ENCODE data around the gene LRP2. TPM values are rescaled to one million over a fixed set of nuclear protein-coding genes. Genes with fewer than 3 reads are reported as not detected.

Gene LRP2
- total and polyA plus RNA-seq, 4 donors = 0.19 to 5.7 (median 0.40) TPM

- no peak overlapping the region for H3K9ac ChIP-seq (ENCODE audit: low read depth in 1 of 2, low read length in 2 of 2)
- H3K36me3 ChIP-seq (ENCODE audit: control insufficient read depth in 4 of 4, insufficient read depth in 3 of 4, low read depth in 1 of 4, low read length in 3 of 4) = peaks cover 0 to 1% (median 0%) of the 10 kb centered on the region in 4 donors
- no peaks in the 10 kb centered on the region for H3K27me3 ChIP-seq (ENCODE audit: control insufficient read depth in 4 of 4, insufficient read depth in 4 of 4, low read length in 3 of 4)
- no peaks in the 10 kb centered on the region for H3K4me1 ChIP-seq (ENCODE audit: control insufficient read depth in 4 of 4, insufficient read depth in 4 of 4, low read length in 3 of 4)
- no peaks in the 10 kb centered on the region for H3K9me3 ChIP-seq (ENCODE audit: control insufficient read depth in 4 of 4, low read length in 3 of 4)
- 59% methylated on average over 2 of the region's 2 CpGs for WGBS
- DNase-seq (ENCODE audit: low spot score) = no peak
- no peak for TF ChIP-seq NR2F2 (IDR thresholded peaks at IDR 0.05)
- H3K4me3 ChIP-seq (ENCODE audit: low read depth in 1 of 3, low read length in 3 of 3) = no peak overlapping the region
- no peak overlapping the region for H3K27ac ChIP-seq (ENCODE audit: low read depth in 1 of 2, low read length in 2 of 2)
Observed at GRCh38 chr2:169093535-169093934, 268.8 kb downstream of the LRP2 start.

DNA sequence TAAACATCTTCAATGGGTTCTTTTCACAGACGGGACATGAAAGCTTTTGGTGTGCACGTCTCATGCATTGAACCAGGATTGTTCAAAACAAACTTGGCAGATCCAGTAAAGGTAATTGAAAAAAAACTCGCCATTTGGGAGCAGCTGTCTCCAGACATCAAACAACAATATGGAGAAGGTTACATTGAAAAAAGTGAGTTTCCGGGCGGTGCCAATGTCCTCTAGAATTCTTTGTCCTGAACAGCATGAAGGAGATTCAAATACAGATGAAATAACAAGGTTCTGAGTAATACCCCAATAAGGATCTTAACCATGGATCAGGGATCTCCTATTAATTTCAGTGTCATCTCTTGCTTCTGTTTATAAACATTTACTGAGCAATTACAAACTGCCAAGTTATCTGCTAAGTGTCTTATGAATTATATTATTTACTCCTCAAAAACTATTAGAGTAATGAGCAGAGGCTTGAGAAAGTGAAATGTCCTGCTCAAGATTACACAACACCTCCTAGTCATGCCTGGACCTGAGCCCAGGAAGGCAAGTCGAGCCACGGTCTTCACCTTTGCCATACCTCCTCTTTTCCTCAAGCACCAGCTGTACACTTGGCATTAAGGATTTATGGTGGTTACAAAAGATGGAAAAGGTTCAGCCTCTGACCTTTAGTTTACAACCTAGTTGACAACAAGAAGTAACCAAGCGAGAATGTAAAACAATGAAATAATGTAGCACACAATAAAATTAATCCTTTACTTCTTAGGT is 270.4 kb downstream of the LRP2 start:
- WGBS = 76% methylated on average over 8 of the region's 8 CpGs
- Histone ChIP-seq H3K9me3 (ENCODE audit: control insufficient read depth in 4 of 4, low read length in 3 of 4) (no peaks in the 10 kb centered on the region), H3K9ac (ENCODE audit: low read depth in 1 of 2, low read length in 2 of 2) (no peak overlapping the region), H3K4me3 (ENCODE audit: low read depth in 1 of 3, low read length in 3 of 3) (no peak overlapping the region), H3K27me3 (ENCODE audit: control insufficient read depth in 4 of 4, insufficient read depth in 4 of 4, low read length in 3 of 4) (no peaks in the 10 kb centered on the region), H3K36me3 (ENCODE audit: control insufficient read depth in 4 of 4, insufficient read depth in 3 of 4, low read depth in 1 of 4, low read length in 3 of 4) (peaks cover 0 to 1% (median 0%) of the 10 kb centered on the region in 4 donors), H3K4me1 (ENCODE audit: control insufficient read depth in 4 of 4, insufficient read depth in 4 of 4, low read length in 3 of 4) (no peaks in the 10 kb centered on the region), H3K27ac (ENCODE audit: low read depth in 1 of 2, low read length in 2 of 2) (no peak overlapping the region)
- DNase-seq (ENCODE audit: low spot score) = no peak
- TF ChIP-seq GABPA (IDR thresholded peaks at IDR 0.05 in 1 of 2, conservative IDR thresholded peaks at IDR 0.05 in 1 of 2) (no peak), SP1 (IDR thresholded peaks at IDR 0.05) (no peak), RAD21 (IDR thresholded peaks at IDR 0.05) (no peak), REST (IDR thresholded peaks at IDR 0.05) (no peak), NR2F2 (IDR thresholded peaks at IDR 0.05) (no peak), ATF3 (IDR thresholded peaks at IDR 0.05) (no peak), FOXA1 (IDR thresholded peaks at IDR 0.05) (no peak), HNF4G (IDR thresholded peaks at IDR 0.05) (no peak), EGR1 (IDR thresholded peaks at IDR 0.05; ENCODE audit: low read depth in 2 of 2) (no peak), HNF4A (conservative IDR thresholded peaks at IDR 0.05) (no peak), ZBTB33 (IDR thresholded peaks at IDR 0.05) (no peak), FOXA2 (IDR thresholded peaks at IDR 0.05) (no peak)
- TF ChIP-seq, protein P1, sequence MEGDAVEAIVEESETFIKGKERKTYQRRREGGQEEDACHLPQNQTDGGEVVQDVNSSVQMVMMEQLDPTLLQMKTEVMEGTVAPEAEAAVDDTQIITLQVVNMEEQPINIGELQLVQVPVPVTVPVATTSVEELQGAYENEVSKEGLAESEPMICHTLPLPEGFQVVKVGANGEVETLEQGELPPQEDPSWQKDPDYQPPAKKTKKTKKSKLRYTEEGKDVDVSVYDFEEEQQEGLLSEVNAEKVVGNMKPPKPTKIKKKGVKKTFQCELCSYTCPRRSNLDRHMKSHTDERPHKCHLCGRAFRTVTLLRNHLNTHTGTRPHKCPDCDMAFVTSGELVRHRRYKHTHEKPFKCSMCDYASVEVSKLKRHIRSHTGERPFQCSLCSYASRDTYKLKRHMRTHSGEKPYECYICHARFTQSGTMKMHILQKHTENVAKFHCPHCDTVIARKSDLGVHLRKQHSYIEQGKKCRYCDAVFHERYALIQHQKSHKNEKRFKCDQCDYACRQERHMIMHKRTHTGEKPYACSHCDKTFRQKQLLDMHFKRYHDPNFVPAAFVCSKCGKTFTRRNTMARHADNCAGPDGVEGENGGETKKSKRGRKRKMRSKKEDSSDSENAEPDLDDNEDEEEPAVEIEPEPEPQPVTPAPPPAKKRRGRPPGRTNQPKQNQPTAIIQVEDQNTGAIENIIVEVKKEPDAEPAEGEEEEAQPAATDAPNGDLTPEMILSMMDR (IDR thresholded peaks at IDR 0.05; ENCODE audit: low read depth, low read length, missing input control) = no peak

Data from liver (tissue), 9 donors.